Mesothelial cell of epicardium (in vitro differentiated cells): ENCODE data around the gene BAX. TPM values are rescaled to one million over a fixed set of nuclear protein-coding genes. Genes with fewer than 3 reads are reported as not detected.

Experiments
- DNase-seq, 2 experiments: peaks; one replicate each; pipeline ENCODE4 v3.0.0; 2021; ENCODE audit warnings: low spot score in 2 of 2; ENCODE audit not compliant: unreplicated experiment in 2 of 2
- H3K27ac Mint-ChIP-seq: 2 replicates; pipeline ENCODE4 v1.8.0; 2021; ENCODE audit warnings: mixed read lengths
- H3K27me3 Mint-ChIP-seq: 2 replicates; pipeline ENCODE4 v1.8.0; 2021; ENCODE audit warnings: low read depth, mixed read lengths
- H3K36me3 Mint-ChIP-seq: 2 replicates; pipeline ENCODE4 v1.8.0; 2021; ENCODE audit warnings: mixed read lengths
- H3K4me1 Mint-ChIP-seq: 2 replicates; pipeline ENCODE4 v1.8.0; 2021; ENCODE audit warnings: mixed read lengths
- H3K4me3 Mint-ChIP-seq: 2 replicates; pipeline ENCODE4 v1.8.0; 2021; ENCODE audit warnings: mild to moderate bottlenecking, moderate library complexity, mixed read lengths
- H3K9me3 Mint-ChIP-seq: 2 replicates; pipeline ENCODE4 v1.8.0; 2021; ENCODE audit warnings: mixed read lengths
- total RNA-seq: library from RNA; stranded (reverse); gene quantifications from 3 replicates; pipeline ENCODE4 v1.2.1, GENCODE V29; 2021
- TF ChIP-seq, protein P1 (sequence below): fragments of 200-600 bp; sonication (generic); IDR thresholded peaks from one replicate; pipeline ENCODE4 v1.5.0; 2021; ENCODE audit warnings: antibody characterized with exemption; ENCODE audit not compliant: unreplicated experiment

Gene BAX
- total RNA-seq, 1 donor from 2014 or later, result 119 TPM

GRCh38 chr19:48968179-48968661 is 13.5 kb downstream of the BAX start:
- H3K4me3 Mint-ChIP-seq, result peak overlapping the region; percentile 30
- H3K27me3 Mint-ChIP-seq, result no peaks in the 10 kb centered on the region
- TF ChIP-seq, protein P1, sequence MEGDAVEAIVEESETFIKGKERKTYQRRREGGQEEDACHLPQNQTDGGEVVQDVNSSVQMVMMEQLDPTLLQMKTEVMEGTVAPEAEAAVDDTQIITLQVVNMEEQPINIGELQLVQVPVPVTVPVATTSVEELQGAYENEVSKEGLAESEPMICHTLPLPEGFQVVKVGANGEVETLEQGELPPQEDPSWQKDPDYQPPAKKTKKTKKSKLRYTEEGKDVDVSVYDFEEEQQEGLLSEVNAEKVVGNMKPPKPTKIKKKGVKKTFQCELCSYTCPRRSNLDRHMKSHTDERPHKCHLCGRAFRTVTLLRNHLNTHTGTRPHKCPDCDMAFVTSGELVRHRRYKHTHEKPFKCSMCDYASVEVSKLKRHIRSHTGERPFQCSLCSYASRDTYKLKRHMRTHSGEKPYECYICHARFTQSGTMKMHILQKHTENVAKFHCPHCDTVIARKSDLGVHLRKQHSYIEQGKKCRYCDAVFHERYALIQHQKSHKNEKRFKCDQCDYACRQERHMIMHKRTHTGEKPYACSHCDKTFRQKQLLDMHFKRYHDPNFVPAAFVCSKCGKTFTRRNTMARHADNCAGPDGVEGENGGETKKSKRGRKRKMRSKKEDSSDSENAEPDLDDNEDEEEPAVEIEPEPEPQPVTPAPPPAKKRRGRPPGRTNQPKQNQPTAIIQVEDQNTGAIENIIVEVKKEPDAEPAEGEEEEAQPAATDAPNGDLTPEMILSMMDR, result no peak
- H3K36me3 Mint-ChIP-seq, result peaks cover 28% of the 10 kb centered on the region
- H3K27ac Mint-ChIP-seq, result peak overlapping the region; percentile 35
- no peak for DNase-seq
- H3K4me1 Mint-ChIP-seq, result peaks cover 30% of the 10 kb centered on the region
- no peaks in the 10 kb centered on the region for H3K9me3 Mint-ChIP-seq

- H3K4me1 Mint-ChIP-seq, result peaks cover 24% of the 10 kb centered on the region
- no peak overlapping the region for H3K4me3 Mint-ChIP-seq
- no peaks in the 10 kb centered on the region for H3K27me3 Mint-ChIP-seq
- no peaks in the 10 kb centered on the region for H3K9me3 Mint-ChIP-seq
- peaks cover 28% of the 10 kb centered on the region for H3K36me3 Mint-ChIP-seq
- TF ChIP-seq, protein P1, result no peak
- no peak for DNase-seq
- no peak overlapping the region for H3K27ac Mint-ChIP-seq
These were observed 14.1 kb downstream of the BAX start for GRCh38 chr19:48968813-48969218.

GRCh38 chr19:48969276-48970138 is 14.8 kb downstream of the BAX start:
- Mint-ChIP-seq H3K4me3 (no peak overlapping the region), H3K27ac (no peak overlapping the region), H3K9me3 (no peaks in the 10 kb centered on the region), H3K27me3 (no peaks in the 10 kb centered on the region), H3K4me1 (peaks cover 18% of the 10 kb centered on the region), H3K36me3 (peaks cover 28% of the 10 kb centered on the region)
- no peak for DNase-seq
- TF ChIP-seq, protein P1, result no peak

- Mint-ChIP-seq H3K9me3 (no peaks in the 10 kb centered on the region), H3K27ac (no peak overlapping the region), H3K27me3 (no peaks in the 10 kb centered on the region), H3K36me3 (peaks cover 28% of the 10 kb centered on the region), H3K4me3 (no peak overlapping the region), H3K4me1 (peaks cover 12% of the 10 kb centered on the region)
- DNase-seq, result no peak
- TF ChIP-seq, protein P1, result no peak
These were observed 15.6 kb downstream of the BAX start for GRCh38 chr19:48970139-48970766.

DNA sequence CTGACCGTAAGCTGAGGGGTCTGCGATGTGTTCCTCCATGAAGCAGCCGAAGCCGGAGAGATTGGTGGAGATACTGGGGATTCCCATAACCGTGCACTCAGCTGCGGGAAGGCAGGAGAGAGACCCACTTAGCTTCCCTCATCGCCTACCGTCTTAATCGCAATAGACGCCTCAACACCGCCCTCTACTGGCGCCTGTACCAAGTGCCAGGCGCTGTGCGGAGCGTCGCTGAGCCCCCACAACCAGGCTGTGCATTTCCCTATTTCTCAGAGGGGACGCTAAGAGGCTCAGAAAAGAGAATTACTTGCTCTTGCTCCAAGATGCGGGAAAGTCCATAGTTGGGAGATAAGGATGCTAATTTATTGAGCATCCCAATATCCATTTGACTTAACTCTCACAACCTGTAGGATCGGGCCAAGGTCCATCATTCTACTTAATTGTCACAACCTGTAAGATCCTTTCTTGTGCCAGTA is 16.3 kb downstream of the BAX start:
- Mint-ChIP-seq H3K4me1 (peaks cover 10% of the 10 kb centered on the region), H3K27ac (no peak overlapping the region), H3K36me3 (peaks cover 26% of the 10 kb centered on the region), H3K4me3 (no peak overlapping the region), H3K9me3 (no peaks in the 10 kb centered on the region), H3K27me3 (no peaks in the 10 kb centered on the region)
- TF ChIP-seq, protein P1, result peak; percentile 75
- DNase-seq, result peak; percentile 74 to 88
